ENCODE measurements around the gene PDE3B.

DNA sequence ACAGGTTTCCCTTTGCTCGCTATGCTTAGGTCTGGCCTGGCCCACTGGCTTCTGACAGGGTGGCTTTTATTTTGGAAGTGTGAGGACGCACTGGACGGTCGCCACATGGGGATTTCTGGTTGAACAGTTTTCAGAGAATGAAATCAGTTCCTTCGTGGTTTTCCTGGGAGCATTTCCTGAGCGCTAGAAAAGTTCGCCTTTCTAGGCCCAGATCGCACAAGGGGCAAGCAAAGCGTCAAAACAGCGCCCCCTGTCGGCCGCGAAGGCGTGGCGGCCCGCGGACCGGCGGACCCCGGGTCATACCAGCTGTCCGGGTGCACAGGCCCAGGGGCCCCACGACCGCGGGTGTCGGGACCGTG lies 261.1 kb downstream of the PDE3B start:
- TF ChIP-seq, protein P1, sequence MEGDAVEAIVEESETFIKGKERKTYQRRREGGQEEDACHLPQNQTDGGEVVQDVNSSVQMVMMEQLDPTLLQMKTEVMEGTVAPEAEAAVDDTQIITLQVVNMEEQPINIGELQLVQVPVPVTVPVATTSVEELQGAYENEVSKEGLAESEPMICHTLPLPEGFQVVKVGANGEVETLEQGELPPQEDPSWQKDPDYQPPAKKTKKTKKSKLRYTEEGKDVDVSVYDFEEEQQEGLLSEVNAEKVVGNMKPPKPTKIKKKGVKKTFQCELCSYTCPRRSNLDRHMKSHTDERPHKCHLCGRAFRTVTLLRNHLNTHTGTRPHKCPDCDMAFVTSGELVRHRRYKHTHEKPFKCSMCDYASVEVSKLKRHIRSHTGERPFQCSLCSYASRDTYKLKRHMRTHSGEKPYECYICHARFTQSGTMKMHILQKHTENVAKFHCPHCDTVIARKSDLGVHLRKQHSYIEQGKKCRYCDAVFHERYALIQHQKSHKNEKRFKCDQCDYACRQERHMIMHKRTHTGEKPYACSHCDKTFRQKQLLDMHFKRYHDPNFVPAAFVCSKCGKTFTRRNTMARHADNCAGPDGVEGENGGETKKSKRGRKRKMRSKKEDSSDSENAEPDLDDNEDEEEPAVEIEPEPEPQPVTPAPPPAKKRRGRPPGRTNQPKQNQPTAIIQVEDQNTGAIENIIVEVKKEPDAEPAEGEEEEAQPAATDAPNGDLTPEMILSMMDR (IDR thresholded peaks at IDR 0.05): peak; percentile 66 to 94 (median 86)
- TF ChIP-seq POLR2A (IDR thresholded peaks at IDR 0.05): no peak
